Neutrophil (primary cell): ENCODE data around the gene GAS7.

Experiments
- H3K27ac ChIP-seq: fragments of 200-600 bp; sonication (generic); 2 replicates; pipeline ENCODE4 v1.5.1; 2016; ENCODE audit warnings: mild to moderate bottlenecking, moderate library complexity
- H3K27me3 ChIP-seq: fragments of 200-600 bp; sonication (generic); 2 replicates; pipeline ENCODE4 v1.6.0; 2016; ENCODE audit warnings: mild to moderate bottlenecking
- H3K36me3 ChIP-seq: fragments of 200-600 bp; sonication (generic); 2 replicates; pipeline ENCODE4 v1.5.1; 2017
- H3K4me1 ChIP-seq, 2 experiments: fragments of 200-600 bp in 1 of 2; sonication (generic) in 1 of 2; 1 replicate in 1 of 2; 2 replicates in 1 of 2; pipeline versions ENCODE4 v1.5.1 to v1.6.1; 2013 to 2016; ENCODE audit warnings: low read depth in 1 of 2, low read length in 1 of 2, mild to moderate bottlenecking in 1 of 2, moderate library complexity in 1 of 2; ENCODE audit not compliant: control insufficient read depth in 1 of 2, insufficient read depth in 1 of 2
- H3K4me3 ChIP-seq, 2 experiments: fragments of 200-600 bp in 1 of 2; sonication (generic) in 1 of 2; 1 replicate in 1 of 2; 2 replicates in 1 of 2; pipeline ENCODE4 v1.5.1; 2013 to 2016; ENCODE audit warnings: low read depth in 1 of 2, low read length in 1 of 2, mild to moderate bottlenecking in 1 of 2, moderate library complexity in 1 of 2
- H3K9me3 ChIP-seq: fragments of 200-600 bp; sonication (generic); 2 replicates; pipeline ENCODE4 v1.5.1; 2016
- TF ChIP-seq, protein P1 (sequence below): fragments of 200-600 bp; sonication (generic); IDR thresholded peaks from 2 replicates; pipeline ENCODE4 v1.5.1; 2016; ENCODE audit warnings: antibody characterized with exemption

The GAS7 gene

GRCh38 chr17:10072556-10073425 lies 125.6 kb downstream of the GAS7 start:
- H3K4me1 ChIP-seq = no peaks in the 10 kb centered on the region
- no peaks in the 10 kb centered on the region for H3K36me3 ChIP-seq
- no peaks in the 10 kb centered on the region for H3K9me3 ChIP-seq
- TF ChIP-seq, protein P1, sequence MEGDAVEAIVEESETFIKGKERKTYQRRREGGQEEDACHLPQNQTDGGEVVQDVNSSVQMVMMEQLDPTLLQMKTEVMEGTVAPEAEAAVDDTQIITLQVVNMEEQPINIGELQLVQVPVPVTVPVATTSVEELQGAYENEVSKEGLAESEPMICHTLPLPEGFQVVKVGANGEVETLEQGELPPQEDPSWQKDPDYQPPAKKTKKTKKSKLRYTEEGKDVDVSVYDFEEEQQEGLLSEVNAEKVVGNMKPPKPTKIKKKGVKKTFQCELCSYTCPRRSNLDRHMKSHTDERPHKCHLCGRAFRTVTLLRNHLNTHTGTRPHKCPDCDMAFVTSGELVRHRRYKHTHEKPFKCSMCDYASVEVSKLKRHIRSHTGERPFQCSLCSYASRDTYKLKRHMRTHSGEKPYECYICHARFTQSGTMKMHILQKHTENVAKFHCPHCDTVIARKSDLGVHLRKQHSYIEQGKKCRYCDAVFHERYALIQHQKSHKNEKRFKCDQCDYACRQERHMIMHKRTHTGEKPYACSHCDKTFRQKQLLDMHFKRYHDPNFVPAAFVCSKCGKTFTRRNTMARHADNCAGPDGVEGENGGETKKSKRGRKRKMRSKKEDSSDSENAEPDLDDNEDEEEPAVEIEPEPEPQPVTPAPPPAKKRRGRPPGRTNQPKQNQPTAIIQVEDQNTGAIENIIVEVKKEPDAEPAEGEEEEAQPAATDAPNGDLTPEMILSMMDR = no peak
- no peaks in the 10 kb centered on the region for H3K27me3 ChIP-seq
- H3K4me3 ChIP-seq = no peak overlapping the region
- no peak overlapping the region for H3K27ac ChIP-seq

GRCh38 chr17:10072086-10072485 lies 126.3 kb downstream of the GAS7 start:
- Histone ChIP-seq H3K27me3 (no peaks in the 10 kb centered on the region), H3K36me3 (no peaks in the 10 kb centered on the region), H3K9me3 (no peaks in the 10 kb centered on the region), H3K4me3 (no peak overlapping the region), H3K4me1 (no peaks in the 10 kb centered on the region), H3K27ac (no peak overlapping the region)
- TF ChIP-seq, protein P1 = no peak

DNA sequence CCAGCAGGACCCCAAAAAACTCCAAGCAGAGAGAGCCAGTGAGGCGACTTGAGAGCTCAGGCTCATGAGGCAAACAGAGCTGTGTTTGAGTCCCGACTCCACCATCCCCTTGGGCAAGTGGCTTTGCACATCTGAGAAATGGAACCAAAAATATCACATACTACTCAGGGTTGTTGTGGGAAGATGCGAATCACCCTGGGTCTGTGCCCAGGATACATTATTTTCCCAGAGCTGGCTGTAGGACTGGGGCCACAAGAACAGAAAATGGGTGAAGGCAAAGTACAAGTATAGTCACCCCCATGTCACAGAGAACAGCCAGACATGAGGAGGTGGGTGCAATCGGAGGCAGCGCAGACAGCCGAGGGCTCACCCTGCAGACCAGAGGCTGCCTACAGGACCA lies 127.3 kb downstream of the GAS7 start:
- no peaks in the 10 kb centered on the region for H3K9me3 ChIP-seq
- H3K36me3 ChIP-seq = no peaks in the 10 kb centered on the region
- H3K27ac ChIP-seq = no peak overlapping the region
- no peak overlapping the region for H3K4me3 ChIP-seq
- TF ChIP-seq, protein P1 = no peak
- H3K4me1 ChIP-seq = no peaks in the 10 kb centered on the region
- no peaks in the 10 kb centered on the region for H3K27me3 ChIP-seq

GRCh38 chr17:10070690-10071089 lies 127.7 kb downstream of the GAS7 start:
- Histone ChIP-seq H3K4me1 (no peaks in the 10 kb centered on the region), H3K4me3 (no peak overlapping the region), H3K27ac (no peak overlapping the region), H3K9me3 (no peaks in the 10 kb centered on the region), H3K27me3 (no peaks in the 10 kb centered on the region), H3K36me3 (no peaks in the 10 kb centered on the region)
- TF ChIP-seq, protein P1 = no peak

DNA sequence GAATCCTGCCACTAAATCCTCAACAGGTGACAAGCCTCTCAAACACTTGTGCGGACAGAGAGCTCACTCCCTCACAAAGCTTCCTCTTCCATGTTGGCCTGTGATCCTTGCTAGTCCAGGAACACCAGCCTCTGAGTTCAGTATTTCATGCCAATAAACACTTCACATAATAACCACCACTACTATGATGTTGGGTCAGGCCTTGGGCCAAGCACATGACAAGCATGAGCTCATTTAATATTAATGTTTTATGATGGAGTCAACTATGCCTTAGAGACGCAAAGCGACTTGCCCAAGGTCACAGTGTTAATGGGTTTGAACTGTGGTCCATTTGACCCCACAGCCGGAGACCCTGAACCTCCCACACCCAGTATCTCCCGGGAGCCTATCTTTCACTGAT lies 129.1 kb downstream of the GAS7 start:
- peaks cover under 1 to 1% of the 10 kb centered on the region in 2 experiments for H3K4me1 ChIP-seq
- no peaks in the 10 kb centered on the region for H3K27me3 ChIP-seq
- H3K27ac ChIP-seq = no peak overlapping the region
- no peak overlapping the region for H3K4me3 ChIP-seq
- TF ChIP-seq, protein P1 = no peak
- H3K36me3 ChIP-seq = no peaks in the 10 kb centered on the region
- H3K9me3 ChIP-seq = no peaks in the 10 kb centered on the region
